ENCODE data around the gene HDDC3. TPM values are rescaled to one million over a fixed set of nuclear protein-coding genes. Genes with fewer than 3 reads are reported as not detected.

Gene HDDC3
- total RNA-seq, 1 donor from 2014 or later, result 38.8 TPM

GRCh38 chr15:90921887-90922286 lies 10.5 kb downstream of the HDDC3 start:
- intact Hi-C loops (cut with micrococcal nuclease), result loop anchor here (2.0 kb wide), 2 partner anchors 19 to 77 kb away; partner anchors contain the start of gene MAN2A2
- DNase-seq (ENCODE audit: low spot score), result no peak
- Mint-ChIP-seq H3K4me1 (ENCODE audit: low read depth) (peaks cover 46% of the 10 kb centered on the region), H3K27ac (no peak overlapping the region), H3K9me3 (no peaks in the 10 kb centered on the region), H3K36me3 (ENCODE audit: low read depth) (peaks cover 54% of the 10 kb centered on the region), H3K27me3 (ENCODE audit: insufficient read depth) (no peaks in the 10 kb centered on the region), H3K4me3 (no peak overlapping the region)

- intact Hi-C loops (cut with micrococcal nuclease), result no loop called here
- H3K4me1 Mint-ChIP-seq (ENCODE audit: low read depth), result peaks cover 30% of the 10 kb centered on the region
- H3K9me3 Mint-ChIP-seq, result no peaks in the 10 kb centered on the region
- no peaks in the 10 kb centered on the region for H3K27me3 Mint-ChIP-seq (ENCODE audit: insufficient read depth)
- H3K27ac Mint-ChIP-seq, result no peak overlapping the region
- no peak for DNase-seq (ENCODE audit: low spot score)
- H3K36me3 Mint-ChIP-seq (ENCODE audit: low read depth), result peaks cover 63% of the 10 kb centered on the region
- no peak overlapping the region for H3K4me3 Mint-ChIP-seq
These were observed 13.5 kb downstream of the HDDC3 start for GRCh38 chr15:90918835-90919234.

GRCh38 chr15:90918034-90918788 lies 14.1 kb downstream of the HDDC3 start:
- intact Hi-C loops (cut with micrococcal nuclease), result no loop called here
- no peaks in the 10 kb centered on the region for H3K9me3 Mint-ChIP-seq
- no peaks in the 10 kb centered on the region for H3K27me3 Mint-ChIP-seq (ENCODE audit: insufficient read depth)
- H3K27ac Mint-ChIP-seq, result no peak overlapping the region
- H3K36me3 Mint-ChIP-seq (ENCODE audit: low read depth), result peaks cover 66% of the 10 kb centered on the region
- DNase-seq (ENCODE audit: low spot score), result no peak
- H3K4me1 Mint-ChIP-seq (ENCODE audit: low read depth), result peaks cover 24% of the 10 kb centered on the region
- H3K4me3 Mint-ChIP-seq, result no peak overlapping the region

GRCh38 chr15:90917569-90917968 lies 14.8 kb downstream of the HDDC3 start:
- Mint-ChIP-seq H3K9me3 (no peaks in the 10 kb centered on the region), H3K27ac (no peak overlapping the region), H3K4me1 (ENCODE audit: low read depth) (peaks cover 18% of the 10 kb centered on the region), H3K4me3 (no peak overlapping the region), H3K27me3 (ENCODE audit: insufficient read depth) (no peaks in the 10 kb centered on the region), H3K36me3 (ENCODE audit: low read depth) (peaks cover 70% of the 10 kb centered on the region)
- intact Hi-C loops (cut with micrococcal nuclease), result no loop called here
- DNase-seq (ENCODE audit: low spot score), result no peak

GRCh38 chr15:90916461-90916860 lies 15.9 kb downstream of the HDDC3 start:
- peaks cover 65% of the 10 kb centered on the region for H3K36me3 Mint-ChIP-seq (ENCODE audit: low read depth)
- H3K27me3 Mint-ChIP-seq (ENCODE audit: insufficient read depth), result no peaks in the 10 kb centered on the region

DNA sequence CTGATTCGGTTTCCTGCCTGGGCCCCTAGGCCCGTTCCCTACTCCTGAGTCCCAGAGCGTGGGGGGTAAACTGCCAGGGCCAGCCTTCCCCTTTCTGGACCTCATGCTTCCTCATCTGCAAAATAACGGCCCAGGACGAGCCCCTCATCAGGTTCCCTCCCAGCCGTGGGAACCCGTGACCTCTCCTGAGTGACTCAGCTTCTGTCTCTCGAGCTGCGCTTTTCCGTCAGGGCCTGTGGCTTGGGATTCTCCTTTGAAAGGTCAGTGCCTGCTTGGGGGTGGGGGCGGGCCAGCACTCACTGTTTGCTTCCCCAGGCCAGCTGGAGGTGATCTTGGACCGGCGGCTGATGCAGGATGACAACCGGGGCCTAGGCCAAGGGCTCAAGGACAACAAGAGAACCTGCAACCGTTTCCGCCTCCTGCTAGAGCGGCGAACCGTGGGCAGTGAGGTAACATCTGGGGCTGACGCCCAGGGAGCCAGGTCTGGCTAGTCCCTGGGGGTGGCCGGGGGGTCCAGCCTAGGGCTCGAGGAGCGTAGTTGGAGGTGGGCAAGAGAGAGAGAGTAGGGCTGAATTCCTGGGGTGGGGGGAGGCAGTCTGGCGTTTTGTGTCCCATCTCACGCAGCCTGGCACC lies 16.4 kb downstream of the HDDC3 start:
- H3K27ac Mint-ChIP-seq, result no peak overlapping the region
- no peaks in the 10 kb centered on the region for H3K27me3 Mint-ChIP-seq (ENCODE audit: insufficient read depth)
- H3K9me3 Mint-ChIP-seq, result no peaks in the 10 kb centered on the region
- no peak for DNase-seq (ENCODE audit: low spot score)
- H3K4me1 Mint-ChIP-seq (ENCODE audit: low read depth), result peaks cover 4% of the 10 kb centered on the region
- no peak overlapping the region for H3K4me3 Mint-ChIP-seq
- peaks cover 61% of the 10 kb centered on the region for H3K36me3 Mint-ChIP-seq (ENCODE audit: low read depth)
- intact Hi-C loops (cut with micrococcal nuclease), result no loop called here

More at GRCh38 chr15:90916461-90916860, 15.9 kb downstream of the HDDC3 start:
- Mint-ChIP-seq H3K4me1 (ENCODE audit: low read depth) (peaks cover 9% of the 10 kb centered on the region), H3K27ac (no peak overlapping the region), H3K4me3 (no peak overlapping the region), H3K9me3 (no peaks in the 10 kb centered on the region)
- intact Hi-C loops (cut with micrococcal nuclease), result no loop called here
- no peak for DNase-seq (ENCODE audit: low spot score)

DNA sequence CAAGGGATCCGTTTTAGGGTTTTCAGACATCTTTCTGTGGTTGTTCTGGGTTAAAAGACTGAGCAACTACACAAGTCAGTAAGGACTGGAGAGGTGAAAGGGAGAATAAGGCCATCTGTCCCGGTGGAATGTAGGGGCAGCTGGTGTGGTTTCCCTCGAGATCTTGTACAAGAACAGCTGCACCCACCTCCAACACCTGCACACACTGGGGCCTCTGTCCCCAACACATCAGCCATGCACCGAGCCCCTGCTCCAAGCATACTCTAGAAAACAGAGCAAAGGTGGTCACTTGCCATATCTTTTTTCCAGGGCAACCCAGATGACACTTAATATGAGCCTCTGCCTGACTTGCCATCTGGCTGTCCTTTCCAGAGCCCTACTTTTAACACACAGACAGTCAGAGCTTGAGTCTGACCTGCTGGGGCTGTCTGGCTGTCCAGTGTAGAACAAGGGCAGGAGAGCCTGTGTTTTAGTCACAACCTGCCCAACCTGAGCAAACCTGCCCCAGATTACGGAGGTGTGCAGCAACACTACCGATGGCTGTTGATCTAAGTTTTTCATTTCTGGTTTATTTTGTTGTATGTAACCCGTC lies 17.0 kb downstream of the HDDC3 start:
- Mint-ChIP-seq H3K27ac (peak overlapping the region; percentile 58), H3K36me3 (ENCODE audit: low read depth) (peaks cover 59% of the 10 kb centered on the region), H3K4me1 (ENCODE audit: low read depth) (no peaks in the 10 kb centered on the region), H3K4me3 (no peak overlapping the region), H3K27me3 (ENCODE audit: insufficient read depth) (no peaks in the 10 kb centered on the region), H3K9me3 (no peaks in the 10 kb centered on the region)
- intact Hi-C loops (cut with micrococcal nuclease), result no loop called here
- no peak for DNase-seq (ENCODE audit: low spot score)

DNA sequence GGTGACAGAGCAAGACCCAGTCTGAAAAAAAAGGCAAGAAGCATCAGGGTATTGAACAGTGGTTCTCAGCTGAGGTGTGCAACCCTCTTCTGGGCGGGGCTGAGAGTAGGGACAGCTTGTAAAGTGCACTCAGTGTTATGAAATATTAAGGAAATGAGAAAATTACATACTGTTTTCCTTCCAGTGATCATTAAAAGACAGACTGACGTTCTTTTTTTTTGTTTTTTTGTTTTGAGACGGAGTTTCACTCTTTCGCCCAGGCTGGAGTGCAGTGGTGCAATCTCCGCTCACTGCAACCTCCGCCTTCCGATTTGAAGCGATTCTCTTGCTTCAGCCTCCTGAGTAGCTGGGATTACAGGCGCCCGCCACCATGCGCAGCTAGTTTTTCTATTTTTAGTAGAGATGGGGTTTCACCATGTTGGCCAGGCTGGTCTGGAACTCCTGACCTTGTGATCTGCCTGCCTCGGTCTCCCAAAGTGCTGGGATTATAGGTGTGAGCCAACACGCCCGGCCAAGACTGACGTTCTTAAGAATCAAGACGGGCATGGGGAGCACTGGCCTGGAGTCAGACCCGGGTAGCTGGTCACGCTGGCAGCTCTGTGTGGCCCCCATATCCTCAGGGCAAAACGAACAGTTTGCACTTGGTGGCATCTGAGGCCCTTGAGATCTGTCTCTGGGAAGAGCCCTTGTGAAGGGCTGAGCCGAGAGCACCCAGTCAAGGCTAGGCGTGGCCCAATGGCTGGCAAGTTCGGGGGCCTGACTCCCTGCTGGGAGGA lies 17.9 kb downstream of the HDDC3 start:
- H3K4me3 Mint-ChIP-seq, result no peak overlapping the region
- no peak for DNase-seq (ENCODE audit: low spot score)
- no peaks in the 10 kb centered on the region for H3K9me3 Mint-ChIP-seq
- H3K27ac Mint-ChIP-seq, result no peak overlapping the region
- H3K27me3 Mint-ChIP-seq (ENCODE audit: insufficient read depth), result no peaks in the 10 kb centered on the region
- no peaks in the 10 kb centered on the region for H3K4me1 Mint-ChIP-seq (ENCODE audit: low read depth)
- intact Hi-C loops (cut with micrococcal nuclease), result no loop called here
- peaks cover 51% of the 10 kb centered on the region for H3K36me3 Mint-ChIP-seq (ENCODE audit: low read depth)

GRCh38 chr15:90913398-90913944 lies 18.9 kb downstream of the HDDC3 start:
- H3K36me3 Mint-ChIP-seq (ENCODE audit: low read depth), result peaks cover 52% of the 10 kb centered on the region
- no peaks in the 10 kb centered on the region for H3K4me1 Mint-ChIP-seq (ENCODE audit: low read depth)
- H3K27ac Mint-ChIP-seq, result no peak overlapping the region
- intact Hi-C loops (cut with micrococcal nuclease), result no loop called here
- DNase-seq (ENCODE audit: low spot score), result no peak
- no peaks in the 10 kb centered on the region for H3K27me3 Mint-ChIP-seq (ENCODE audit: insufficient read depth)
- no peaks in the 10 kb centered on the region for H3K9me3 Mint-ChIP-seq
- no peak overlapping the region for H3K4me3 Mint-ChIP-seq

GRCh38 chr15:90912770-90913075 lies 19.6 kb downstream of the HDDC3 start:
- H3K27ac Mint-ChIP-seq, result peak overlapping the region; percentile 34
- DNase-seq (ENCODE audit: low spot score), result no peak
- peaks cover 50% of the 10 kb centered on the region for H3K36me3 Mint-ChIP-seq (ENCODE audit: low read depth)
- no peaks in the 10 kb centered on the region for H3K27me3 Mint-ChIP-seq (ENCODE audit: insufficient read depth)
- H3K4me1 Mint-ChIP-seq (ENCODE audit: low read depth), result peaks cover 4% of the 10 kb centered on the region
- intact Hi-C loops (cut with micrococcal nuclease), result no loop called here
- H3K4me3 Mint-ChIP-seq, result no peak overlapping the region
- no peaks in the 10 kb centered on the region for H3K9me3 Mint-ChIP-seq

DNA sequence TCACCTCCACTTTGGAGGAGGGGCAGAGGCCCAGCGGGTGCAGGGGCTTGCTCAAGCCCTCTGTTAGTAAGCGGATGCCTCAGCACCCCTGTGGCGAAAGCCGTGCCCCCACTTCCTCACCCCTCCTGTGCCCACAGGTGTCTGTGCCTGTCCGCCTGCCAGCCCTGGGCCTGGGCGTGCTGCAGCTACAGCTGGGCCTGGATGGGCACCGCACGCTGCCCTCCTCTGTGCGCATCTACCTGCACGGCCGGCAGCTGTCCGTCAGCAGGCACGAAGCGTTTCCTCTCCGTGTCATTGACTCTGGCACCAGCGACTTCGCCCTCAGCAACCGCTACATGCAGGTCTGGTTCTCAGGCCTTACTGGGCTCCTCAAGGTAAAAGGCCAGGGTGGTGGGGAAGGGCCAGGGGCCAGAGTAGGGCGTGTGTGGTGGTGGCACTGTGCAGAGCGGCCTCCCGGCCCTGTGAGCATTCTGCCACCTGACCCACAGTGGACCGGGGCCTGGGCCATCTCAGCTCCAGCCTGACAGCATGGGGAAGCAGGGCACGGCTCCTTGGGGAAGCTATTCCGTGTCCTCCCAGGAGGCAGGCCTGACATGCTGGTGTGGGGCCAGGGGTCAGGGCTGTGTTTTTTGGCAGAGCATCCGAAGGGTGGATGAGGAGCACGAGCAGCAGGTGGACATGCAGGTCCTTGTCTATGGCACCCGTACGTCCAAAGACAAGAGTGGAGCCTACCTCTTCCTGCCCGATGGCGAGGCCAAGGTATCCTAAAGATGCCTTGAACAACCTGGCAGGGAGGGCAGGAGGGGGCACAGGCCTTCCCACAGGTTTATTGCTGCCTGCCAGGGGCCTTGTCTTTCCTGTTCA lies 20.2 kb downstream of the HDDC3 start:
- H3K9me3 Mint-ChIP-seq, result no peaks in the 10 kb centered on the region
- intact Hi-C loops (cut with micrococcal nuclease), result no loop called here
- DNase-seq (ENCODE audit: low spot score), result no peak
- no peak overlapping the region for H3K27ac Mint-ChIP-seq
- H3K36me3 Mint-ChIP-seq (ENCODE audit: low read depth), result peaks cover 50% of the 10 kb centered on the region
- no peak overlapping the region for H3K4me3 Mint-ChIP-seq
- H3K4me1 Mint-ChIP-seq (ENCODE audit: low read depth), result peaks cover 4% of the 10 kb centered on the region
- no peaks in the 10 kb centered on the region for H3K27me3 Mint-ChIP-seq (ENCODE audit: insufficient read depth)

DNA sequence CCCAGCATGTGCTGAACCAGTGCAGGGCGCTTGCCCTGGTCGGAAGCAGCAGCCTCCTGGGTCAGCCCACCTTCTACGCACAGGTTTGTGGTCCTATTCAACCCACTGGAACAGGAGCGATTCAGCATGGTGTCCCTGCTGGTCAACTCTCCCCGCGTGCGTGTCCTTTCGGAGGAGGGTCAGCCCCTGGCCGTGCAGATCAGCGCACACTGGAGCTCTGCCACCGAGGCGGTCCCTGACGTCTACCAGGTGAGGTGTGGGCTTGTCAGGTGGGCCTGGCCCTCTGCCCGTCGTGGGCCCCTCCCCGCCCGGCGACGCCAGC lies 21.1 kb downstream of the HDDC3 start:
- Mint-ChIP-seq H3K27me3 (ENCODE audit: insufficient read depth) (no peaks in the 10 kb centered on the region), H3K36me3 (ENCODE audit: low read depth) (peaks cover 47% of the 10 kb centered on the region), H3K27ac (no peak overlapping the region), H3K9me3 (no peaks in the 10 kb centered on the region), H3K4me3 (no peak overlapping the region), H3K4me1 (ENCODE audit: low read depth) (peaks cover 8% of the 10 kb centered on the region)
- intact Hi-C loops (cut with micrococcal nuclease), result no loop called here
- no peak for DNase-seq (ENCODE audit: low spot score)

Data from activated T-helper 1 cell treated with anti-CD3 and anti-CD28 coated beads, Interleukin-12 subunit alpha, Interleukin-12 subunit beta, Interleukin-2, Interleukin-4 antibody, amounts not matched to agents 30 ng/mL and 10 ng/mL and 1 ng/mL, durations not matched to agents 14 hours and 24 hours and 36 hours (primary cell).